RPMI8226 (cell line): ENCODE measurements around the gene FBXL22.
"Not testable (repeated sequence)": the region's sequence is repeated elsewhere in the genome, so short reads cannot be mapped to it uniquely, and the experiment has no call there.

Experiments
- DNase-seq: peaks from one replicate; pipeline ENCODE4 v3.0.0-alpha.2; 2015

Gene FBXL22

DNA sequence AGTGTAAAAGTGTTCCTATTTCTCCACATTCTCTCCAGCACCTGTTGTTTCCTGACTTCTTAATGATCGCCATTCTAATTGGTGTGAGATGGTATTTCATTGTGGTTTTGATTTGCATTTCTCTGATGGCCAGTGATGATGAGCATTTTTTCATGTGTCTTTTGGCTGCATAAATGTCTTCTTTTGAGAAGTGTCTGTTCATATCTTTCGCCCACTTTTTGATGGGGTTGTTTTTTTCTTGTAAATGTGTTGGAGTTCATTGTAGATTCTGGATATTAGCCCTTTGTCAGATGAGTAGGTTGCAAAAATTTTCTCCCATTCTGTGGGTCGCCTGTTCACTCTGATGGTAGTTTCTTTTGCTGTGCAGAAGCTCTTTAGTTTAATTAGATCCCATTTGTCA, 20.4 kb downstream of the FBXL22 start:
- not testable (repeated sequence) for DNase-seq

DNA sequence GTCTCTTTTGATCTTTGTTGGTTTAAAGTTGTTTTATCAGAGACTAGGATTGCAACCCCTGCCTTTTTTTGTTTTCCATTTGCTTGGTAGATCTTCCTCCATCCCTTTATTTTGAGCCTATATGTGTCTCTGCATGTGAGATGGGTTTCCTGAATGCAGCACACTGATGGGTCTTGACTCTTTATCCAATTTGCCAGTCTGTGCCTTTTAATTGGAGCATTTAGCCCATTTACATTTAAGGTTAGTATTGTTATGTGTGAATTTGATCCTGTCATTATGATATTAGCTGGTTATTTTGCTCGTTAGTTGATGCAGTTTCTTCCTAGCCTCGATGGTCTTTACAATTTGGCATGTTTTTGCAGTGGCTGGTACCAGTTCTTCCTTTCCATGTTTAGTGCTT, 23.6 kb downstream of the FBXL22 start:
- not testable (repeated sequence) for DNase-seq

DNA sequence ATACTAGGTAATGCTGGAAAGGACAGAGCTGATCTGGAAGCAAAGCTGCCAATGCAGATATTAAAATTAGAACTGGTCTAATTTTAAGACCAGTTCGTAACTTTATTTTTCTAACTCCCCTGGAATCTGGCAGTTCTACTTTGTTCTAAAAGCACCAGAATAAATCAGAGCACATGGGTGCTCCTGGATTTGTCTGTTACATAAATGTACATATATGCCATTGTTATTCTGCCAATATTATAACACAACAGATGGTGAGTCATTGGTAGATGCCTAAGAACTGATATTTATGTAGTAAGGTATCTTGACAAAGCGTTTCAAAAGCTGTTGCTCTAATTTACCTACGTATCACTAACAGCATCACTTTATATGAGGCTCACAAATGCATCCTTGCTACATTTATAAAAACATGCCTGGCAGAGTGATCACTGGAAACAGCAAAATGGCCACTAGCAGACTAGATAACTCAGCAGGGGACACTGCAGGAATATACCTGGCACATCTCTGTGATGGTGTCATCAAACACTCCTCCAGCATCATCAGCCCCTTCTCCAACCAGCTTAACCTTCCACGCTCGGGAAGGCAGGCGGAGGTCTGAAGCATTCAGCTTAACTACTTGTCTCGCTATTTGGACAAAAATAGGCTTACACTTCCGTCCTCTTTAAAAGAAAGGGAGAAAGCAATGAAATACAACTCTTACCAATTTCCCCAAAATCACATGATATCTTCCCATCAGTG, 26.2 kb downstream of the FBXL22 start:
- DNase-seq = no peak

DNA sequence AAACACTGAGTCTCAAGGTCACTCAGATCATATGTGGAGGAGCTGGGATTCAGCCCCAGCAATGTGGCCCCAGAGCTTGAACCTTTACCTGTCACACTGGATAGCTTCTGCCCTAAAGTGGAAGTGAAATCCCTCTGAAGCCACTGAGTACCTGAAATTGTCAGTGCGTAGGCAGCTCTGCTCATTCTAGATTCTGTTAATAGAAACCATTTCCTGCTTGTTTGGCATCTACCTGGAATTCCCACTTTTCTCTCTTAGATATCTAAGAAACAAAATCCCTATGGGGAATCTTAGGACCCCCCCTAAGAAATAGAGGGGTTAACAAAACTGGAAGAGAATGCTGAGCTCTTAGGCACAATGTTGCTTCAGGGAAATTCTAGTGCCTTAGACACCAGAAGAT, 29.8 kb downstream of the FBXL22 start:
- DNase-seq = no peak

DNA sequence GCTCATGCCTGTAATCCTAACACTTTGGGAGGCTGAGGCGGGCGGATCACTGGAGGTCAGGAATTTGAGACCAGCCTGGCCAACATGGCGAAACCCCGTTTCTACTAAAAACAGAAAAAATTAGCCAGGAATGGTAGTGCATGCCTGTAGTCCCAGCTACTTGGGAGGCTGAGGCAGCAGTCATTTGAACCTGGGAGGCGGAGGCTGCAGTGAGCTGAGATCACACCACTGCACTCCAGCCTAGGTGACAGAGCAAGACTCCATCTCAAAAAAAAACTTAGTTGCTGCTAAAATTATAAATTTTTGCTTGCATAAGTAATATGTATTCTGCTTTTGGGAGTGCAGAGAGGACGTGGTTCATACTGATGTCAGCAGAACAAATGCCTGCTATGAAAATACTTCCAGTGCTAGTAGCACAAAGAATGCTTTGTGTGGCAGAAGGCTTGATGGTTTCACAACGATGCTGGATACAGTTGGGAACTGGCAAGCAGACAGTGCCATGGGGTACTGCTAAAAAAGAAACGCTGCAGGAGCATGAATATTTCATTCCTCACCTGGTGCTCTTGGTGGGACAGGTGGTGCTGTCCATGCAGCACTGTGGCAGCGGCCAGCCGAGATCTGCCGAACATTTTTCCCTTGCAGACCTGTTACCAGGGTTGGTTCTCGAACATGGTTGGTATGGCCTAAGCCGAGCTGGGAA, 31.1 kb downstream of the FBXL22 start:
- no peak for DNase-seq

DNA sequence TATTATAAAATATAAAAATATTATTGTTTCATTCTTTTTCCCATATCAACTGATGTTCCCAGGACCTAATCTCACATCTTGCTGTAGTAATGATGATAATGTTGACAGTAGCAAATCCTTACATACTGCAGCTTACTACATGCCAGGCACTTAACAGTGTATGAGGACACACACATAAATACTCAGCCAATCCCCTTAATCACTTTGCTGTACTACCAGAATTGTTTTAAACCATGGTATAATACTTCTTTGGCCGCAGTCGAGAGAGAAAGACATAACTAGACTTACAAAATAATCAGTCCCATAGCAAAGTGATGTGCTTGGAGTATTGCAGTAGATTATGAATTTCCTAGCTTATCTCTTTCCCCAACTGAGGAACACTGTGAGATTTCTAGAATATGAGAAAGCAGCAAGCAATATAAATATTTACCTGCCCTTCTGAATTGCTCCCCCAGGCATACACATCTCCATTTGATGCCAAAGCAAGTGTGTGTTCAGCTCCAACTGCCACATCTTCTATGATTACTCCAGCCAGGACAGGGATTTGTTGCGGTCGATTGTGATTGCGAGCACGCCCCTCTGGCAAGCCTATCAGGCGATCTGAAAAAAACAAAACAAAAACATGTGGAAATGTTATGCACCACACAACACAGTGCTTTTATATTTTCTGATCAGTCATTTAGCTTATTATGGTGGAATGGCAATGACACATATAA, 33.0 kb downstream of the FBXL22 start:
- DNase-seq = no peak

DNA sequence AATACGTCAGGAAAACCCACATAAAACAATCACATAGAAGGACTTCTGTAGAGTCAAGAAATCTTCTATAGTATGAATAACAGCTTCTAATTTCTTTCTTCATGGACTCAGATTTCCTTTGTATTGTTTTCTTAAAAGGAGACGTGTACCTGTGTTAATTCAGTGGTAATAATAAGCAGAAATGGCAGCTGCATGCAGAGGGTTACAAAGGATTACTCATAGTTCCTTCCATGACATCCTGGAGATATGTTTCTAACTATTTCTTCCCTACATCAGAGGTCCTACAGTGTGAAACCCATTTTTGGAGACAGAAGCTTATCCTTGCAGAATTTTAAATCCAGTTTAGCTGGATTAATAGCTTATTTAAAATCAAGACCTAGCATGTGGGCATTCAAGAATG, 36.1 kb downstream of the FBXL22 start:
- DNase-seq = no peak

DNA sequence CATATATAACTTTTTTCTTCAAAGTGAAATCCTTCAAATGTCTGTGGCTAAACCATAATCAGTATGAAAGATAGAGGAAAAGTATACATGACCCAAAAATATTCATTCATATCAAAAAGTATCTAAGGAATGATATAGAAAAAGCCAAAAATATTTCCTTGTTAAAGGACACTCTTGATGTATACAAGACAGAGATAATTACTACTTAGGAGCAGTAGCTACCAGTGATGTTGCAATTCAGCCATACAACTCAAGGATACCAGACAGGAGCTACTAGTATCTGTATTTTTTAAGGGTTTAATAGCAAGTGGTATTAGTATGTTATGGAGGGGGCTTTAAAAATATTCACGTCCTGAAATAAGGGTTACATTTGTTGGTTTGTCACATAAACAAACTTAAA, 37.0 kb downstream of the FBXL22 start:
- DNase-seq = no peak

DNA sequence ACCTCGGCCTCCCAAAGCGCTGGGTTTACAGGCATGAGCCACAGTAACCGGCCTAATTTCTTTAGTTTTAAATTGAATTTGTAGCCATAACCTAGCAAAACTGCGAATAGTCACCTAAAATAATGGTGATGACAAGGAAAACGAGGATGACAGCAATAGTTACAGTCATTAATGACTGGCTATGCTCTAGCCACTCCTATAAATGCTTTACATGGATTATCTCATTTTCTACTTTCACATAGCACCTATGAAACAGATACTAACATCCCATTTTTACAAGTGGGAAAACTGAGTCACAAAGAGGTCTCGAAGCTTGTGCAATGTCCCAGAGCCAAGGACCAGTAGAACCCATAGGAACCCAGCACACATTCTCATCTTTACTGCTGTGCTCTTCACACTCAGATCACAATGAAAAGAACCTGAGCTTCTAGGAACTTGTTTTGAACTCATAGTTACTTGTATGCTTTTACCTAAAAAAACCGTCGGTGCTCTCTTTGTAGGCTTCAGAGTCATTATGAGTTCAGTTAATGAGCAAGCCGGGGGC, 39.4 kb downstream of the FBXL22 start:
- no peak for DNase-seq

DNA sequence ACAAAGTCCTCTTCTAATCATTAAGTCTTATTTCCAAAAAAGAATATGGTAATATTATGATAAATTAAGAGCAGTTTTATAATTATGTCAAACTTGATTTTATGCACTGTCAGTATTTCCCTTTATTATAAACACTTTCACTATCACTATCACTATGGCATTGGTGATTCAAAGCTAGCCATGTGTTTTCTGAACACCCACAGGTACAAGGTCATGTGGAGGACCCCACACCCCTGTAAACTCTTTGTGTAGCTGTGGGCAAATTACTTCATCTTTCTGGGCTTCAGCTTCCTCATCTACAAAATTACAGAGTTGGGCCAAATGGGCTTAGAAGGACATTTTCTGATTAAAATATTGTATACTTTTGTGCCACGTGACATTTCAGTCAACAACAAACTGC, 41.7 kb downstream of the FBXL22 start:
- no peak for DNase-seq

DNA sequence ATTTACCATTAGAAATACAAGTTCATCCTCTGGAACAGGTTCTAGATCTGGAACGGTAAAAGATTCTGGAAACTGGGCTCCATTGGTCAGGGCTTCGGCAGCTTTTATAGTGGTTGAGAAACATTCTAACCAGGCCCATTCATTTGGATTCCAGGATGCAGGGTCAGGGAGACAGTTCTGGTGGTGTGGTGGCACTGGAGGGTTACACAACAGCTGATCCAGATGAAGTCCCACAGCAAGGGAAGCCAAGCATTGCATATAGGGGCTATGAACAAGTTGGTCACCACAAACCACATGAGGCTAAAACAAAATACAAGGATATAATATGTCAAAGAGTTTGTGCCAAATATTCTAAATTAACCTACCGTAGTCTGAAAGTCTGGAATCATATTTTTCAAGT, 43.0 kb downstream of the FBXL22 start:
- DNase-seq = no peak
